SH-SY5Y (cell line): Measurements from ENCODE around the gene KCNAB2.

ENCODE experiments used
- GATA2 ChIP-seq: IDR thresholded peaks from 2 replicates; pipeline ENCODE4 v1.6.1; 2011; ENCODE audit warnings: mild to moderate bottlenecking, low read depth, low read length
- GATA3 ChIP-seq: IDR thresholded peaks from 2 replicates; pipeline ENCODE4 v1.6.1; 2011; ENCODE audit warnings: low read depth, mild to moderate bottlenecking, low read length, moderate library complexity

DNA sequence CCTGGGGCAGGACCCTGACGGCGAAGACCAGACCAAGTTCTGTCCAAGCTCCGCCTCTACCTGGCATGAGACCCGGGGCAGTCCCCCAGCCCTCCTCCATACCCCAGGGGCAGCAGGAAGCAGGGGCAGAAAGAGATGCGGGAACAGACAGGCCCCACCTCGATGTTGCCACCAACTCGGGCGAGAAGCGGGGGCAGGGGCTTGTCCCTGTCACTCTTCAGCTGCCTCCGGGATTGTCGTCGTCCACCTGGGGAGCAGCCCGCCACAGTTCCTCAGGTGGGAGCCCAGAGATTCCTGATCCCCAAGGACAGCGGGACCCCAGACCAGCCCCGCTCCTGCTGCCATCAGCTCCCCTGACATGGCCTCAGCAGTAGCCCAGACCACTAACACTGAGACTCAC, 79.7 kb downstream of the KCNAB2 start:
- TF ChIP-seq GATA2, result no peak
- TF ChIP-seq GATA3, result no peak
